ENCODE measurements around the gene MZF1.

GRCh38 chr19:58561373-58562121 lies 11.6 kb downstream of the MZF1 start:
- TF ChIP-seq CTCF (IDR thresholded peaks at IDR 0.05; ENCODE audit: borderline replicate concordance, extremely low read depth, low read length, poor library complexity, severe bottlenecking), result no peak
- TF ChIP-seq EZH2 (IDR thresholded peaks at IDR 0.05; ENCODE audit: borderline replicate concordance, low read depth, low read length, severe bottlenecking), result no peak
